ENCODE results near the gene CST8. TPM values are rescaled to one million over a fixed set of nuclear protein-coding genes. Genes with fewer than 3 reads are reported as not detected.

The CST8 gene
- polyA plus RNA-seq, 1 donor (not counting 4 experiments of a cell fraction or from before 2014, with no cell fraction given), result not detected

DNA sequence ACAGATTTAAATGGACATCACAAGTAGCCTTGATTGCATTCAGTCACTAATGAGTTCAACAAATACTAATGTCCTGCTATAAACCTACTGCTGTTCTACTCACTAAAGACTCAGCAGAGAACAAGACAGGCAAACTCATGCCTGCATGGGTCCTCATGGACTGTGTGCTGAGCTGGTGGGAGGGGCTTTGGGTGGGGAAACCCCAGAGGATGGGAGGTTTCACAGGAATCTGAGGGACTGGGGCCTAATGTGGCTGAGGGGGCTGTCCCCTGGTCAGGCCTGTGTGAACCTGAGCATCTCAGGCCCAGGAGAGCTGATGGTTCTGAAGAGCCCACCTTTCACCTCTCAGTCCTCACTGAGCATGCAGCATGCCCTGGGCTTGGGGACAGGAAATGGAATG is 1.4 kb downstream of the CST8 start:
- H3K36me3 ChIP-seq (ENCODE audit: control insufficient read depth in 2 of 2, extremely low read depth in 1 of 2, insufficient read depth in 2 of 2, low read length in 2 of 2), result no peaks in the 10 kb centered on the region
- H3K9me1 ChIP-seq (ENCODE audit: control insufficient read depth, extremely low read depth, insufficient read depth, low read length), result no peaks in the 10 kb centered on the region
- H2AFZ ChIP-seq (ENCODE audit: control insufficient read depth, low read length), result no peak overlapping the region
- DNase-seq (ENCODE audit: low read depth, low spot score), result no peak
- no peaks in the 10 kb centered on the region for H3K9me3 ChIP-seq (ENCODE audit: control insufficient read depth, low read depth, low read length)
- FAIRE-seq, result no peak
- H3K4me3 ChIP-seq (ENCODE audit: control insufficient read depth in 2 of 3, extremely low read depth in 1 of 3, insufficient read depth in 2 of 3, low read depth in 1 of 3, low read length in 3 of 3), result no peak overlapping the region
- no peaks in the 10 kb centered on the region for H3K27me3 ChIP-seq (ENCODE audit: control insufficient read depth, extremely low read depth, insufficient read depth, low read length)
- no peaks in the 10 kb centered on the region for H3K4me1 ChIP-seq (ENCODE audit: control insufficient read depth, extremely low read depth, insufficient read depth, low read length)
- TF ChIP-seq EZH2 (IDR thresholded peaks at IDR 0.05; ENCODE audit: low read length), result no peak
- TF ChIP-seq, protein P1, sequence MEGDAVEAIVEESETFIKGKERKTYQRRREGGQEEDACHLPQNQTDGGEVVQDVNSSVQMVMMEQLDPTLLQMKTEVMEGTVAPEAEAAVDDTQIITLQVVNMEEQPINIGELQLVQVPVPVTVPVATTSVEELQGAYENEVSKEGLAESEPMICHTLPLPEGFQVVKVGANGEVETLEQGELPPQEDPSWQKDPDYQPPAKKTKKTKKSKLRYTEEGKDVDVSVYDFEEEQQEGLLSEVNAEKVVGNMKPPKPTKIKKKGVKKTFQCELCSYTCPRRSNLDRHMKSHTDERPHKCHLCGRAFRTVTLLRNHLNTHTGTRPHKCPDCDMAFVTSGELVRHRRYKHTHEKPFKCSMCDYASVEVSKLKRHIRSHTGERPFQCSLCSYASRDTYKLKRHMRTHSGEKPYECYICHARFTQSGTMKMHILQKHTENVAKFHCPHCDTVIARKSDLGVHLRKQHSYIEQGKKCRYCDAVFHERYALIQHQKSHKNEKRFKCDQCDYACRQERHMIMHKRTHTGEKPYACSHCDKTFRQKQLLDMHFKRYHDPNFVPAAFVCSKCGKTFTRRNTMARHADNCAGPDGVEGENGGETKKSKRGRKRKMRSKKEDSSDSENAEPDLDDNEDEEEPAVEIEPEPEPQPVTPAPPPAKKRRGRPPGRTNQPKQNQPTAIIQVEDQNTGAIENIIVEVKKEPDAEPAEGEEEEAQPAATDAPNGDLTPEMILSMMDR (optimal IDR thresholded peaks at IDR 0.05 in 1 of 3, IDR thresholded peaks at IDR 0.05 in 1 of 3, conservative IDR thresholded peaks at IDR 0.05 in 1 of 3; ENCODE audit: extremely low read depth in 1 of 3, insufficient read depth in 2 of 3, low read length in 3 of 3), result no peak
- H4K20me1 ChIP-seq (ENCODE audit: control insufficient read depth, extremely low read depth, insufficient read depth, low read length), result no peaks in the 10 kb centered on the region
- dilution Hi-C loops (cut with MboI; ENCODE audit: extremely low pct_ligation_motif_present, low sequenced_read_pairs), result no loop called here
- no peaks in the 10 kb centered on the region for H3K79me2 ChIP-seq (ENCODE audit: control insufficient read depth, insufficient read depth, low read length)
- H3K9ac ChIP-seq (ENCODE audit: control insufficient read depth, extremely low read depth, insufficient read depth, low read length), result no peak overlapping the region
- H3K4me2 ChIP-seq (ENCODE audit: control insufficient read depth, extremely low read depth, insufficient read depth, low read depth, low read length), result no peak overlapping the region
- no peak overlapping the region for H3K27ac ChIP-seq (ENCODE audit: control insufficient read depth, insufficient read depth, low read length)

GRCh38 chr20:23493172-23493772 is 2.4 kb downstream of the CST8 start:
- Histone ChIP-seq H3K4me2 (ENCODE audit: control insufficient read depth, extremely low read depth, insufficient read depth, low read depth, low read length) (no peak overlapping the region), H3K9me3 (ENCODE audit: control insufficient read depth, low read depth, low read length) (no peaks in the 10 kb centered on the region), H3K36me3 (ENCODE audit: control insufficient read depth in 2 of 2, extremely low read depth in 1 of 2, insufficient read depth in 2 of 2, low read length in 2 of 2) (no peaks in the 10 kb centered on the region), H3K4me1 (ENCODE audit: control insufficient read depth, extremely low read depth, insufficient read depth, low read length) (no peaks in the 10 kb centered on the region), H4K20me1 (ENCODE audit: control insufficient read depth, extremely low read depth, insufficient read depth, low read length) (no peaks in the 10 kb centered on the region), H3K27me3 (ENCODE audit: control insufficient read depth, extremely low read depth, insufficient read depth, low read length) (no peaks in the 10 kb centered on the region), H2AFZ (ENCODE audit: control insufficient read depth, low read length) (no peak overlapping the region), H3K4me3 (ENCODE audit: control insufficient read depth in 2 of 3, extremely low read depth in 1 of 3, insufficient read depth in 2 of 3, low read depth in 1 of 3, low read length in 3 of 3) (no peak overlapping the region), H3K9ac (ENCODE audit: control insufficient read depth, extremely low read depth, insufficient read depth, low read length) (no peak overlapping the region), H3K79me2 (ENCODE audit: control insufficient read depth, insufficient read depth, low read length) (no peaks in the 10 kb centered on the region), H3K9me1 (ENCODE audit: control insufficient read depth, extremely low read depth, insufficient read depth, low read length) (no peaks in the 10 kb centered on the region), H3K27ac (ENCODE audit: control insufficient read depth, insufficient read depth, low read length) (no peak overlapping the region)
- no peak for FAIRE-seq
- no peak for DNase-seq (ENCODE audit: low read depth, low spot score)
- dilution Hi-C loops (cut with MboI; ENCODE audit: extremely low pct_ligation_motif_present, low sequenced_read_pairs), result no loop called here
- TF ChIP-seq EZH2 (IDR thresholded peaks at IDR 0.05; ENCODE audit: low read length), result no peak
- TF ChIP-seq, protein P1 (optimal IDR thresholded peaks at IDR 0.05 in 1 of 3, IDR thresholded peaks at IDR 0.05 in 1 of 3, conservative IDR thresholded peaks at IDR 0.05 in 1 of 3; ENCODE audit: extremely low read depth in 1 of 3, insufficient read depth in 2 of 3, low read length in 3 of 3), result no peak

All from keratinocyte (primary cell).